Measurements from ENCODE around the gene TRIP6.

Gene TRIP6

GRCh38 chr7:100874577-100875355, 7.6 kb downstream of the TRIP6 start, which contains the start of gene SRRT:
TSS of gene SRRT (plus strand) at chr7:100875103. CDS start at chr7:100875591, 488 bp downstream.
- peak within 1 kb of the TSS; percentile 99 for H3K4me3 Mint-ChIP-seq
- peaks cover 21% of the 10 kb centered on the region for H3K36me3 Mint-ChIP-seq
- DNase-seq (ENCODE audit: low spot score in 2 of 2) (peak; percentile 93 to 97), ATAC-seq (ENCODE audit: low read depth) (peak; percentile 95)
- H3K4me1 Mint-ChIP-seq = peaks cover 21% of the 10 kb centered on the region
- H3K9me3 Mint-ChIP-seq = peaks cover 1% of the 10 kb centered on the region
- H3K27ac Mint-ChIP-seq = peak within 1 kb of the TSS; percentile 96
- H3K27me3 Mint-ChIP-seq = no peaks in the 10 kb centered on the region

- peaks cover 25% of the 10 kb centered on the region for H3K4me1 Mint-ChIP-seq
Observed at GRCh38 chr7:100875356-100875751, 8.2 kb downstream of the TRIP6 start.

GRCh38 chr7:100878013-100878412, 10.8 kb downstream of the TRIP6 start:
- H3K9me3 Mint-ChIP-seq = peaks cover 1% of the 10 kb centered on the region
- no peak overlapping the region for H3K27ac Mint-ChIP-seq
- H3K27me3 Mint-ChIP-seq = no peaks in the 10 kb centered on the region
- H3K4me3 Mint-ChIP-seq = no peak overlapping the region
- ATAC-seq (ENCODE audit: low read depth) (no peak), DNase-seq (ENCODE audit: low spot score in 2 of 2) (no peak)
- H3K4me1 Mint-ChIP-seq = peaks cover 28% of the 10 kb centered on the region
- H3K36me3 Mint-ChIP-seq = peaks cover 28% of the 10 kb centered on the region

More at GRCh38 chr7:100875356-100875751, 8.2 kb downstream of the TRIP6 start:
- H3K4me3 Mint-ChIP-seq = peak overlapping the region; percentile 99
- peaks cover 1% of the 10 kb centered on the region for H3K9me3 Mint-ChIP-seq
- H3K27me3 Mint-ChIP-seq = no peaks in the 10 kb centered on the region
- peaks cover 24% of the 10 kb centered on the region for H3K36me3 Mint-ChIP-seq
- no peak for DNase-seq (ENCODE audit: low spot score in 2 of 2)
- peak overlapping the region; percentile 96 for H3K27ac Mint-ChIP-seq
- peak; percentile 5 for ATAC-seq (ENCODE audit: low read depth)

GRCh38 chr7:100878685-100879084, 11.5 kb downstream of the TRIP6 start:
- Mint-ChIP-seq H3K27ac (no peak overlapping the region), H3K36me3 (peaks cover 33% of the 10 kb centered on the region), H3K27me3 (no peaks in the 10 kb centered on the region), H3K4me3 (peak overlapping the region; percentile 6), H3K4me1 (peaks cover 31% of the 10 kb centered on the region), H3K9me3 (peaks cover 1% of the 10 kb centered on the region)
- ATAC-seq (ENCODE audit: low read depth) = no peak
- DNase-seq (ENCODE audit: low spot score in 2 of 2) = no peak

GRCh38 chr7:100879685-100880261, 12.6 kb downstream of the TRIP6 start:
- Mint-ChIP-seq H3K27ac (no peak overlapping the region), H3K9me3 (peaks cover under 1% of the 10 kb centered on the region), H3K4me1 (peaks cover 32% of the 10 kb centered on the region), H3K36me3 (peaks cover 42% of the 10 kb centered on the region), H3K4me3 (peak overlapping the region; percentile 17), H3K27me3 (no peaks in the 10 kb centered on the region)
- DNase-seq (ENCODE audit: low spot score in 2 of 2) (no peak), ATAC-seq (ENCODE audit: low read depth) (no peak)

GRCh38 chr7:100880645-100881044, 13.5 kb downstream of the TRIP6 start:
- ATAC-seq (ENCODE audit: low read depth) (no peak), DNase-seq (ENCODE audit: low spot score in 2 of 2) (no peak)
- Mint-ChIP-seq H3K4me1 (peaks cover 27% of the 10 kb centered on the region), H3K27me3 (no peaks in the 10 kb centered on the region), H3K27ac (no peak overlapping the region), H3K36me3 (peaks cover 47% of the 10 kb centered on the region), H3K9me3 (no peaks in the 10 kb centered on the region), H3K4me3 (no peak overlapping the region)

GRCh38 chr7:100881136-100881535, 13.9 kb downstream of the TRIP6 start:
- H3K27me3 Mint-ChIP-seq = no peaks in the 10 kb centered on the region
- DNase-seq (ENCODE audit: low spot score in 2 of 2) = no peak
- H3K4me1 Mint-ChIP-seq = peaks cover 27% of the 10 kb centered on the region
- no peak overlapping the region for H3K4me3 Mint-ChIP-seq
- H3K27ac Mint-ChIP-seq = no peak overlapping the region
- ATAC-seq (ENCODE audit: low read depth) = no peak
- H3K9me3 Mint-ChIP-seq = no peaks in the 10 kb centered on the region
- peaks cover 52% of the 10 kb centered on the region for H3K36me3 Mint-ChIP-seq

- Mint-ChIP-seq H3K36me3 (peaks cover 58% of the 10 kb centered on the region), H3K4me1 (peaks cover 26% of the 10 kb centered on the region), H3K9me3 (no peaks in the 10 kb centered on the region), H3K4me3 (no peak overlapping the region), H3K27ac (no peak overlapping the region), H3K27me3 (no peaks in the 10 kb centered on the region)
- ATAC-seq (ENCODE audit: low read depth) (no peak), DNase-seq (ENCODE audit: low spot score in 2 of 2) (no peak)
Observed at GRCh38 chr7:100882201-100882600, 15.0 kb downstream of the TRIP6 start.

GRCh38 chr7:100882785-100883526, 15.8 kb downstream of the TRIP6 start:
- no peak overlapping the region for H3K4me3 Mint-ChIP-seq
- no peak for ATAC-seq (ENCODE audit: low read depth)
- H3K4me1 Mint-ChIP-seq = peaks cover 32% of the 10 kb centered on the region
- peak overlapping the region; percentile 9 for H3K27ac Mint-ChIP-seq
- H3K27me3 Mint-ChIP-seq = no peaks in the 10 kb centered on the region
- DNase-seq (ENCODE audit: low spot score in 2 of 2) = no peak
- H3K9me3 Mint-ChIP-seq = no peaks in the 10 kb centered on the region
- peaks cover 61% of the 10 kb centered on the region for H3K36me3 Mint-ChIP-seq

- Mint-ChIP-seq H3K36me3 (peaks cover 57% of the 10 kb centered on the region), H3K9me3 (no peaks in the 10 kb centered on the region), H3K27ac (no peak overlapping the region), H3K27me3 (no peaks in the 10 kb centered on the region), H3K4me3 (no peak overlapping the region), H3K4me1 (peaks cover 31% of the 10 kb centered on the region)
- ATAC-seq (ENCODE audit: low read depth) (no peak), DNase-seq (ENCODE audit: low spot score in 2 of 2) (no peak)
Observed at GRCh38 chr7:100884736-100885439, 17.7 kb downstream of the TRIP6 start.

GRCh38 chr7:100885440-100886141, 18.4 kb downstream of the TRIP6 start:
- no peaks in the 10 kb centered on the region for H3K9me3 Mint-ChIP-seq
- peaks cover 33% of the 10 kb centered on the region for H3K4me1 Mint-ChIP-seq
- peaks cover 52% of the 10 kb centered on the region for H3K36me3 Mint-ChIP-seq
- ATAC-seq (ENCODE audit: low read depth) (no peak), DNase-seq (ENCODE audit: low spot score in 2 of 2) (no peak)
- peaks cover 4% of the 10 kb centered on the region for H3K27me3 Mint-ChIP-seq
- H3K27ac Mint-ChIP-seq = no peak overlapping the region
- no peak overlapping the region for H3K4me3 Mint-ChIP-seq

- Mint-ChIP-seq H3K4me3 (peak overlapping the region; percentile 8), H3K27me3 (peaks cover 6% of the 10 kb centered on the region), H3K9me3 (no peaks in the 10 kb centered on the region), H3K4me1 (peaks cover 35% of the 10 kb centered on the region), H3K27ac (peak overlapping the region; percentile 87), H3K36me3 (peaks cover 47% of the 10 kb centered on the region)
- DNase-seq (ENCODE audit: low spot score in 2 of 2) = no peak
- ATAC-seq (ENCODE audit: low read depth) = no peak
Observed at GRCh38 chr7:100886142-100886935, 19.2 kb downstream of the TRIP6 start.
